ENCODE data around the gene COL8A1. TPM values are rescaled to one million over a fixed set of nuclear protein-coding genes. Genes with fewer than 3 reads are reported as not detected.

The COL8A1 gene
- total and polyA plus RNA-seq, 9 of the 15 experiments (the other 6 are each of a cell fraction or from before 2014, with no cell fraction given) = 0.07 TPM; not detected in 8

- TF ChIP-seq E2F4 (CRISPR knock-in tag; IDR thresholded peaks at IDR 0.05; ENCODE audit: low read depth) (no peak), MLLT1 (IDR thresholded peaks at IDR 0.05) (no peak)
These were observed 11.2 kb upstream of the COL8A1 start (continued) for GRCh38 chr3:99627062-99627826.

GRCh38 chr3:99630815-99631214, 7.6 kb upstream of the COL8A1 start:
- Histone ChIP-seq H3K9me1 (ENCODE audit: control insufficient read depth, insufficient read depth, low read length) (no peaks in the 10 kb centered on the region), H2AFZ (ENCODE audit: low read depth, low read length) (no peak overlapping the region), H3K4me3 (no peak overlapping the region), H3K27ac (ENCODE audit: extremely low read depth, low read depth, low read length) (no peak overlapping the region), H3K9ac (ENCODE audit: insufficient read depth in 1 of 2, low read depth in 2 of 2, low read length in 2 of 2) (no peak overlapping the region), H3K4me1 (replicated peaks in 1 of 2; ENCODE audit: control insufficient read depth in 2 of 2, insufficient read depth in 2 of 2, low read length in 2 of 2) (no peaks in the 10 kb centered on the region), H3K36me3 (ENCODE audit: control insufficient read depth, insufficient read depth, low read length) (no peaks in the 10 kb centered on the region), H3K27me3 (ENCODE audit: control insufficient read depth in 2 of 2, insufficient read depth in 2 of 2, low read length in 2 of 2) (no peaks in the 10 kb centered on the region), H3K79me2 (ENCODE audit: control insufficient read depth, insufficient read depth, low read length) (no peaks in the 10 kb centered on the region), H4K20me1 (replicated peaks; ENCODE audit: control insufficient read depth, insufficient read depth, low read length) (no peaks in the 10 kb centered on the region), H3K4me2 (ENCODE audit: insufficient read depth, low read length) (no peak overlapping the region), H3K9me3 (replicated peaks; ENCODE audit: control insufficient read depth, insufficient read depth, low read depth, low read length) (no peaks in the 10 kb centered on the region)
- no peak for DNase-seq (ENCODE audit: extremely low read depth in 1 of 4, low spot score in 3 of 4)
- ATAC-seq = no peak
- BruUV-seq (replicated peaks) = no TSS peak
- in situ Hi-C loops (cut with MboI) (no loop called here), intact Hi-C loops (cut with micrococcal nuclease) (no loop called here)
- no CpG with 5 or more reads among the region's 1 CpG for WGBS (ENCODE audit: insufficient coverage, low coverage, missing lambda C conversion rate)
- ChIA-PET POLR2A (no interaction called here), CTCF (ENCODE audit: low intra/inter-chr PET ratio) (no interaction called here)
- TF ChIP-seq CTBP1 (IDR thresholded peaks at IDR 0.05; ENCODE audit: borderline replicate concordance) = no peak
- no peak for TF ChIP-seq TCF3 (CRISPR knock-in tag; IDR thresholded peaks at IDR 0.05)
- TF ChIP-seq TFAM (CRISPR knock-in tag; conservative IDR thresholded peaks at IDR 0.05) = no peak
- no peak for FAIRE-seq
